A549 (cell line): ENCODE data around the gene NRDE2.

Experiments used
- KDM5A ChIP-seq: fragments of 200-600 bp; sonication (generic); IDR thresholded peaks from 2 replicates; pipeline ENCODE4 v1.6.1; 2016; ENCODE audit warnings: antibody characterized with exemption, mild to moderate bottlenecking
- MAFK ChIP-seq: fragments of 450-650 bp; IDR thresholded peaks from 2 replicates; pipeline ENCODE4 v1.6.1; 2014; ENCODE audit not compliant: partially characterized antibody
- MAX ChIP-seq: IDR thresholded peaks from 2 replicates; pipeline ENCODE4 v1.6.1; 2012
- PBX3 ChIP-seq: IDR thresholded peaks from 2 replicates; pipeline ENCODE4 v1.6.1; 2012
- POLR2A ChIP-seq: IDR thresholded peaks from 2 replicates; pipeline ENCODE4 v1.6.1; 2012; ENCODE audit warnings: mild to moderate bottlenecking, low read length
- POLR2AphosphoS2 ChIP-seq: conservative IDR thresholded peaks from 2 replicates; pipeline ENCODE4 v1.6.1; 2012; ENCODE audit warnings: low read length, improper control_type of control experiment, inconsistent platforms
- SREBF2 ChIP-seq: fragments of 450-650 bp; IDR thresholded peaks from 2 replicates; pipeline ENCODE4 v1.6.1; 2014; ENCODE audit warnings: mild to moderate bottlenecking, moderate library complexity
- ZC3H11A ChIP-seq: fragments of 450-650 bp; IDR thresholded peaks from 2 replicates; pipeline ENCODE4 v1.6.1; 2014; ENCODE audit warnings: antibody characterized with exemption, mild to moderate bottlenecking
- TF ChIP-seq, protein P1 (sequence below): fragments of >200 bp; sonication (Bioruptor Twin); formaldehyde crosslinking; IDR thresholded peaks from 3 replicates; pipeline ENCODE4 v1.5.1; 2016

GRCh38 chr14:90331497-90332270 lies at the start of gene NRDE2:
- TF ChIP-seq POLR2AphosphoS2 (no peak), POLR2A (peak; percentile 24; the same call in 1 of the 2 replicates), KDM5A (no peak), PBX3 (no peak), SREBF2 (no peak), ZC3H11A (no peak), MAFK (no peak), MAX (no peak; the same call in 1 of the 2 replicates)
- TF ChIP-seq, protein P1, sequence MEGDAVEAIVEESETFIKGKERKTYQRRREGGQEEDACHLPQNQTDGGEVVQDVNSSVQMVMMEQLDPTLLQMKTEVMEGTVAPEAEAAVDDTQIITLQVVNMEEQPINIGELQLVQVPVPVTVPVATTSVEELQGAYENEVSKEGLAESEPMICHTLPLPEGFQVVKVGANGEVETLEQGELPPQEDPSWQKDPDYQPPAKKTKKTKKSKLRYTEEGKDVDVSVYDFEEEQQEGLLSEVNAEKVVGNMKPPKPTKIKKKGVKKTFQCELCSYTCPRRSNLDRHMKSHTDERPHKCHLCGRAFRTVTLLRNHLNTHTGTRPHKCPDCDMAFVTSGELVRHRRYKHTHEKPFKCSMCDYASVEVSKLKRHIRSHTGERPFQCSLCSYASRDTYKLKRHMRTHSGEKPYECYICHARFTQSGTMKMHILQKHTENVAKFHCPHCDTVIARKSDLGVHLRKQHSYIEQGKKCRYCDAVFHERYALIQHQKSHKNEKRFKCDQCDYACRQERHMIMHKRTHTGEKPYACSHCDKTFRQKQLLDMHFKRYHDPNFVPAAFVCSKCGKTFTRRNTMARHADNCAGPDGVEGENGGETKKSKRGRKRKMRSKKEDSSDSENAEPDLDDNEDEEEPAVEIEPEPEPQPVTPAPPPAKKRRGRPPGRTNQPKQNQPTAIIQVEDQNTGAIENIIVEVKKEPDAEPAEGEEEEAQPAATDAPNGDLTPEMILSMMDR: no peak
